Ureter (tissue), 1 donor: ENCODE measurements around the gene ACD. TPM values are rescaled to one million over a fixed set of nuclear protein-coding genes. Genes with fewer than 3 reads are reported as not detected.

ENCODE experiments used
- DNase-seq: peaks from one replicate; pipeline ENCODE4 v3.0.0-alpha.2; 2020; ENCODE audit warnings: low spot score
- total RNA-seq: library from RNA; stranded (reverse); gene quantifications from one replicate; pipeline ENCODE4 v1.2.4, GENCODE V29; 2023
- donor health status: DM: yes; HTN: yes; CAD: no.

Gene ACD
- total RNA-seq, 1 donor from 2014 or later = 14.3 TPM

DNA sequence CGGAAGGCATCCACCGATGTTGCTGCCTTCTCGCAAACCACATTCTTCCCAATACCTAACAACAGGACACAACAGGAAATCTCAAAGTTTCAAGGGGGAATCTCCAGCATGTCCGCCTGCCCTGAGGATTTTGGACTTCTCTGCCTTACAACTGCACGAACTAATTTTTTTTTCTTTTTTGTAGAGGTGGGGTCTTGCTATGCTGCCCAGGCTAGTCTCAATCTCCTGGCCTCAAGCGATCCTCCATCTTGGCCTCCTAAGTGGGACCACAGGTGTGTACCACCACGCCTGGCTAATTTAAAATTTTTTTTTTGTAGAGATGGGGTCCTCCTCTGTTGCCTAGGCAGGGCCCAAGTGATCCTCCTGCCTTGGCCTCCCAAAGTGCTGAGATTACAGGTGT lies 15.9 kb upstream of the ACD start:
- DNase-seq = no peak

- DNase-seq = no peak
Measured at GRCh38 chr16:67675579-67675935, 15.5 kb upstream of the ACD start.

DNA sequence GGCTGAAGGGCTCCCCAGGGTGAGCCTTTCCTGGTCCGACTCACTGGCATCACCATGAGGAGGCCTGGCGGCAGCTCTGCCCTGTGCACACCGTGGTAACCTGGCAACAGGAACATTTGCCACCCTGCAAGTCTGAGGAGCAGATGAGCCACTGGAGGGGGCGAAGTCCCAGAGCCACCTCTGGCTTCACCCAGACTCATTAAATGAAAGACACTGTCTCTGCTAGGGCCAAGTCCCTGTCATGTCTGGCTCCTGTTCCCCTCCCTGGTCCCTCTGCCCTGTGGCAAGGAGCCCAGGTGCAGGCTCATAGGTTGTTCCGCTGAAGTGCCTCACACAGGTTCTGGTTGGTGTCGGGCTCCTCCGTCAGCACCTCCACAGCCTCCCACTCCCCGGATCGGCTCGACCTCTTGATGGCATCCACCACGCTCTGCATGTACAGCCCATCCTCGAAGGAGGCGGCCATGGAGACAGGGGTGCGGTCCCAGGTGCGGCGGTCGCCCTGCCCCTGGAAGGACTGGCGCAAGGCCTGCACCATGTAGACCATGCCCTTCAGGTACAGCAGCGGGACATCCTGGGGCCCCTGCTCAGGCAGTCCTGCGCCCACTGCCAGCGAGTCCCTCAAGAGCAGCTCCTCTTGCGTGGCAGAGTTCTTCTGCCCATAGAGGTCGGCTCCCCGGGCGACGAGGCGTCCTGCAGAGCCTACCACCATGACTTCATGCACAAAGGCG lies 15.0 kb upstream of the ACD start:
- peak; percentile 48 for DNase-seq

GRCh38 chr16:67673712-67674580 lies 13.9 kb upstream of the ACD start:
- peak; percentile 79 for DNase-seq

DNA sequence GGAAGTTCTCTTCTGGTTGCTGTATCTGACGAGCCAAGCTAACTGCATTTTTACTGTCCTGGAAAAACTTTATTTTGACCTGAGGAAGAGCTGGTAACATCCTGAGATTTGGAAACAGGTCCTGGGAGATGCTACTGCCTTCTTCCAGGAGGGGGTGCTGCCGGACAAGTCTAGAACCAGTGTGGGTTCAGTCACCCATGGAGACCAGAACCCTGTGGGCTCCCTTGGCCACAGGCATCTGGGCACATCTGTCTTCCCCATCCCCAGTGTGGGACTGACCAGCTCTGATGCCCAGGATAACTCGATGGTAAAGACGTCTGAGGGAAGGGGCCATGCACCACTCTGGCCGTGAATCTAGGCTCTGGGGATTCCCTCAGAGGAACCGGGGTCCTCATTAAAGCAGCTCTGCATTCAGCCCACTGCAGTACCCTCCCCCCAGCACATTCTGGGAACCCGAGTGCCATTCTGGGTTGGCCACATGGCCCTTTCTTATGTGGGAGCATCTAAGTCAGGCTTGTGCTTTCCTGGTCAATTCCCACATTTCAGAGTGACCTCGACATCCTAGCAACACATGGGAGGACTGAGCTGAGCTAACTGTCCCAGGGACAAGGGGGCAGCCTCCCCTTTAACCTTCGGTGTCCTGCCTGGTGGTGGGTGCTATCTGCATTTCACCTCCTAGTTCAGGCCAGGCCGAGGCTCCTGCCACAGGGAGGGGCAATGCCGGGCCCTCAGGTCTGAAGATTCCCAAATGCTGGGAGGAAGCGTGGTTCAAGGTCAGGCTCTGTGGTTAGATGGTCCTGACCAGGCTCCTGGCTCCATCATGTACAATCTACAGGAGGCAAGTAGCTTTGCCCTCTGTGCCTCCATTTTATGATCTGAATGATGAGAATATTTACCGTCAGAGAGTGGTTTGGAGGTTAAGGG lies 12.9 kb upstream of the ACD start:
- no peak for DNase-seq

GRCh38 chr16:67672306-67672705 lies 12.2 kb upstream of the ACD start:
- DNase-seq = no peak

- DNase-seq = no peak
Measured at GRCh38 chr16:67669499-67670101, 9.5 kb upstream of the ACD start.

- DNase-seq = no peak
Measured at GRCh38 chr16:67668495-67669157, 8.6 kb upstream of the ACD start.

DNA sequence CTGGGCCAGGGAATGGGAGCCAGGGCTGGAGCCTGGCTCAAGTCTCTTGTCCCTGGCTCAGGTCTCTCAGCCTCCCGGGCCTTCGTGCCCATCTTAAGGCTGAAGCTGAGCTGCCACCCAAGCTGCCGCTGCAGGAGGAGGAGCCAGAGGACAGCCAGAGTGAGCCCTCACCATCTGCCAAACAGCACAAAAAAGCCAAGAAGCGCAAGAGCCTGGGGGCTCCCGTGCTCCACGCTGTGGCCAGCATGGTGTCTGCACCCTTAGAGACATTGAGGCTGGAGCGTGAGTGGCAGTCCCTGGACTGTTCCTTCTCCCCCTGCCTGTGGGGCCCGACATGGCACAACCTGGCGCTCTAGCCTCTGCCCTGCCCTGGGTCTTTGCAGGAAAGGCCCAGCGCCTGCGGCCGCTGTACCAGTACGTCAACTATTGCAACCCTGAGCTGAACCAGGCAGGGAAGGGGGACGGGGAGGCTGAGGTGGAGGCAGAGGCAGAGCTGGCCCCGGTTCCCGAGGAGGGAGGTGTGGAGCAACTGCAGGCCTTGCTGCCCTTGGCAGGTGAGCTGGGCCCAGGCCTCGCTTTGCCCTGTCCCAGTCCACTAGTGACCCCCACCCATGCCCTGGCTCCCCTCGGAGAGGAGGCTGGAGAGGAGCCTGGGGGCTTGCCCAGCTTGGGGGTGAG lies 7.9 kb upstream of the ACD start:
- peak; percentile 89 for DNase-seq

- DNase-seq = no peak
Measured at GRCh38 chr16:67667453-67667816, 7.4 kb upstream of the ACD start.

GRCh38 chr16:67666559-67667452 lies 6.7 kb upstream of the ACD start, which contains the start of the genes C16orf86 and ENKD1:
TSS of gene C16orf86 (plus strand) at chr16:67666814. CDS start at chr16:67666971, 157 bp downstream.
TSS of gene ENKD1 (minus strand) at chr16:67666750. CDS start at chr16:67666442, 308 bp downstream.
- DNase-seq = peak; percentile 84

GRCh38 chr16:67666032-67666551 lies 6.0 kb upstream of the ACD start:
- no peak for DNase-seq

- no peak for DNase-seq
Measured at GRCh38 chr16:67665598-67665997, 5.5 kb upstream of the ACD start.

- DNase-seq = no peak
Measured at GRCh38 chr16:67664871-67665270, 4.8 kb upstream of the ACD start.

DNA sequence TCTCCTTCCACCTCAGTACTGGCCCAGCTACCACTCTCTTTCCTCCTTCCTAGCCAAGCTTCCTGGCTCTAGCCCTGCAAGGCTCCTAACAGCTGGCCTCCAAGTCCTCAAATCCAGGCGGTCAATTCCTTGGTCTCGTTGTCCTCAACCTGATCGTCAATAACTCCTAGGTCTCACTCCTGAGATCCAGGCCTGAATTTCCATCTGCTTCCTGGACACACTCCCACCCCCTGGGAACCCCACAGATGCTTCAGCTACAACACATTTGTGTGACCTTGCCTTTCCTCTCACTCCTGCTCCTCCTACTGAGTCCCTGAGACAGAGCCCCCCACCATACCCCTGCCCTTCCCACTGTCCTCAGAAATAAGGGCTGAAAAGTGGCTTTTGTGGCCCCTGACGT lies 4.2 kb upstream of the ACD start:
- no peak for DNase-seq

- no peak for DNase-seq
Measured at GRCh38 chr16:67663877-67664222, 3.8 kb upstream of the ACD start.

DNA sequence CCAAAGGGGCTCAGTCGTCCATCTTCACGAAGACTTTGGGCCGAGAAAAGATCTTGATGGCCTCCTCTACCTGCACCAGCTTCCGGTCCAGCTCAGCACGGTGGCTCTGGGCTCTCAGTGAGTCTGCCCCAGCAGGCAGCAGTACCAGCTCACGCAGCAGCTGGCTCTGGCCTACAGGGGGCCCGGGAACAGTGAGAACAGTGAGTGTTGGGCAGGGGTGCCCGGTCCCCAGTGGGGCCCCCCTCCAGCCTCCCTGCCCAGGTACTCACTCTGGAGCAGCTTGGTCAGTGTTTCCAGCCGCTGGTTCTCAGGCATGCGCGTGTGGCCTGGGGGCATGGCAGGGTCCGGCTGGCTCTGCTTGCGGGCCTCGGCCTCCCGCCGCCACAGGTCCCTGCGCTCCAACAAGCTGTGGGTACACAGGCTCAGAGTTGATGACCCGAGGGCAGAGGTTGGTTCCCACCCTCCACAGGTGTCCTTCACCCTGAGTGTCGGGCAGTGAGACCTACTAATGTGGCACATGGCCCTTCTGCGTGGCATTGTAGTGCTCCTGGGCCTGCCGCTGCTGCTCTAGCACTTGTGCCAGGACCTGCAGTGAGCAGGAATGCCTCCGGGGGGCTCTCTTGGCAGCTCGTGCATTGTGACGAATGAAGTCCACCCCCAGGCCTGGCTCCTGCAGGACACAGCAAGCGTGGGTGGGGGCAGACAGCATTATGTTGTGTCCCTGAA lies 3.3 kb upstream of the ACD start:
- no peak for DNase-seq

GRCh38 chr16:67662653-67663010 lies 2.6 kb upstream of the ACD start:
- no peak for DNase-seq
